SKM-1 treated with dmso at 0.1 percent for 144 hours (cell line): ENCODE results near the gene PPFIBP1.

Experiments used
- DNase-seq: peaks from one replicate; lab custom pipeline; 2025; ENCODE audit not compliant: unreplicated experiment; lab: John Stamatoyannopoulos, UW

PPFIBP1 gene

GRCh38 chr12:27511723-27512045, 12.3 kb upstream of the PPFIBP1 start:
- no peak for DNase-seq

DNA sequence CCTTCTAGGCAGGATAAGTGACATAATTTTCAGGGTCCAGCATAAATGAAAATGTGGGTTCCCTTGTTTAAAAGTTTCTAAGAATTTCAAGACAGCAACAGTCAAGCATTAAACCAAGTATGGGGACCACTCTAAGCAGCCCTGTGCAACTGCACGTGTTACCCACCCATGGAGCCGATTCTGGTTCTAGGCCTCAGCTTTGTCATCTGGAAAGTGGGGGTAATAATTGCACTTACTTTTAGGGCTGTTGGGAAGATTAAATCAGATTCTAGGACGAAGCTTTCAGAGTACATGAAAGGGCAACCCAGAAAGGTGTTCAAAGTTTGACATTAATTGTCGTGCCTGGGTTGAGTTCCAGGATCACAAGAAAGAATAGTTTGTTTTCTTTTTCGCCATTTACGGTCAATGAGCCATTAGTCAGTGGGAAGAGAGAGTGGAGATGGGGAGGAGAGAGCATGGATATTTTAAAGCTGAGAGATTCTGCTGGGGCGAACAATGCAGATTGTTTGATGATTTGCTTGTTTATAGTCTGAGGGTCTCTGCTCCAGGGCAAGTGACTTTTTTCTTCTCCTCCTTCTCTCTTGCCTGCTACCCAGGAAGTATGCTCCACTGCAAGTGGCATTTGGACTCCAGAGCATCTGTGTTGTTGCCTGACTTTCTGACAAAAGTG, 10.7 kb upstream of the PPFIBP1 start:
- DNase-seq, result no peak

GRCh38 chr12:27515671-27516070, 8.3 kb upstream of the PPFIBP1 start:
- DNase-seq, result no peak

DNA sequence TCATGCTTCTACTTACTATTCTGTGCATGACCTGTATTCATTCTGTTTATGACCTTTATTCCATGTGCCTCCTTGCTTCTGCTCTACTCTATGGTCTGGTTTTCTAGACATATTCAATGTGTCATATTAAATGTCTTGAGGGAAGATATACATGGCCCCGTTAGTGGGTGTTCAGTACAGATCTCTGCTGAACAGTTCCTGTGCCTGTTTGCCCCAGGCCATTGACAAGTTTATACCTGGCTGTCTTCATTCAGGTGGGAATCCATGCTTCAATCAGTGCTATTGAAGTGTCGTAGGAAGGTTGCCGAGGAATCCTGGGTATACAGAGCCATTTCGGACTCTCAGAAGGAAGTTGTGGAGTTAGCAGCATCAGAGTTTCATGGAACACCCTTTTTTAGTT, 7.4 kb upstream of the PPFIBP1 start:
- no peak for DNase-seq

GRCh38 chr12:27517546-27517945, 6.5 kb upstream of the PPFIBP1 start:
- DNase-seq, result no peak

GRCh38 chr12:27517961-27518665, 5.9 kb upstream of the PPFIBP1 start:
- DNase-seq, result no peak

DNA sequence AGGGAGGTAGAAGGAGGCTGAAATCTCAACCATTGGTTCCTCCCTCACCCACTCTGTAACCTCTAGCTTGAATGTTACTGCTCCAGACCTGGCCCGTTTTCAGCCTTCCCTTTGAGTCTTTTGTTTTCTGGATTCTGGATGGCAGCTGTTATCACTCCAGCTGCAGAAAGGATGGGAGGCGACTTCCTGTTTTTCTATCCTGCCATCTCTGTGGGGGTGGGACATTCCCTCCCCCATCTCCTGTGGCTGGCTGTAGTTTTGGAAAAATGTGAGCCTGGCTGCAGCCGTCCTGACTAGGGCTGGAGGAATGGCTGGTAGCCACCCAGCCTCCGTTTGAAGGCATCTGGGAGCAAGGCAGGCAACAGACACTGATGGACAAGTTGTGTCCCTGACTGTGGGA, 2.9 kb upstream of the PPFIBP1 start:
- DNase-seq, result no peak

DNA sequence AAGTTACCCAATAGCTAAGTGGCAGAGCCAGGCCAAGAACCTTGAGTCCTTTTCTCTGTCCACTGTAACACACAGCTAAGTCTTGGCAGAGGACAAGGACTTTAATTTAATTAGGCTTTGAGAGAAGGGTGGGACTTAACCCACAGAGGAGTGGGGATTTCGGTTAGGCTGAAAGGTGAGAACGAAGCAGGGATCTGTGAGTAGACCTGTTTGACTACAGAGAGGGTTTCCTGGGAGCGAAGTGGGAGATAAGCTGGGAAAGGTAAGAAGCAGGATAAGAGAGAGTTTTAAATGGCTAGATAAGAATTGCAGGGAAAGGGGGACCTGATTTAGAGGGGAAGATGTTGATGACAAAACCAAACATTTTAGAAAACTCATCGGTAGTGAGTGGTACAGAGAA, 2.0 kb upstream of the PPFIBP1 start:
- no peak for DNase-seq

GRCh38 chr12:27523305-27523641, 733 bp upstream of the PPFIBP1 start:
- no peak for DNase-seq

DNA sequence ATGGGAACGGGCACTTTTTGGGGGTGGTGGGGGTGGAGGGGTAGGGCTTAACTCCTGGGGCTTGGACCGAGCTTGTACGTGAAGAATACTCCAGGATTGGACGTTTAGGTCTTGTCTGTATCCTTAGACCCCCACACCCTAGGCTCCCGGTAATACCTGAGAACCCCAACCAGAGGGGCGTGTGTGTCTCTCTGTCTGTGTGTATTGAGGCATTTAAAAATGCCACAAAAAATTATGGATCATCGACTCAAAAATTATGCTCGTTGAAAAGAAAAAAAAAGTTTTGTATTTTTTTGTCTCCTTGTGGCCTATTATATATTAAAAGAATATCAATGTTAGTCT, 459 bp downstream of the PPFIBP1 start:
- no peak for DNase-seq

- no peak for DNase-seq
Measured at GRCh38 chr12:27524839-27525753, 1.1 kb downstream of the PPFIBP1 start.

- no peak for DNase-seq
Measured at GRCh38 chr12:27527512-27527911, 3.5 kb downstream of the PPFIBP1 start.

GRCh38 chr12:27528788-27529187, 4.8 kb downstream of the PPFIBP1 start:
- no peak for DNase-seq

DNA sequence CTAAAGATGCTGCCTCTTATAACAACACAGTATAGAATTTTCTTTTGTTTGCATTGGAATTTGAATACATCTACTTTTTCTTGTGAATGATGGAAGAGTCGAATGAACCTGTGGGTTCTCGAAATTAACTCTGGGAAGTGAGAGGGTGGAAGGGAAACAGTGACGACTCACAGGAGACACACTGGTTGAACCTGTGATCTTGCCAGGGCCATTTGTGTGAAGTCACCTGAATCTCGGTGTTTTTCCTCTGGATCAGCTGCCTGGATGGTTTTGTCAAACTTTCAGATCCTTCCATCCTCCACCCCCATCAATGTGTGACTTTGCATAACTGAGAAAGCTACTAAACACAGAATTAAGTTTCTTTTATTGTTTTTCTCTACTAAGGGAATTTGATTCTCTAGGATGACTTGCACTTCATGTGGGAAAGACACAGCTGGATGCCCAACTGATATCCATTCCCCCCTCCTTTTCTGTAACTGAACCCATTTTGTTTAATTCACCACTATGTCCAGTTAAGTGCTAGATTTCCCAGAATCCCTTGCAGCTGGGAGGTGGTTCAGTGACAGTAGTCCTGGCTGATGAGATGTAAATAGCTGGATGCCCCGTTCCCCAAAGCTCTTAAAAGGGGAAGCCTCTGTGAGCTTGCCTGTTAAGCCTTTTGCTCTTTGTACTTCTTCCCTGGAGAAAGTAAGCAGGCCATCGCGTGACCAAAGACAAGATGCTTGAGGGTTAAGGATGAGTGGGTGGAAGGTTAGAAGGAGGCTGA, 6.3 kb downstream of the PPFIBP1 start:
- DNase-seq, result no peak

DNA sequence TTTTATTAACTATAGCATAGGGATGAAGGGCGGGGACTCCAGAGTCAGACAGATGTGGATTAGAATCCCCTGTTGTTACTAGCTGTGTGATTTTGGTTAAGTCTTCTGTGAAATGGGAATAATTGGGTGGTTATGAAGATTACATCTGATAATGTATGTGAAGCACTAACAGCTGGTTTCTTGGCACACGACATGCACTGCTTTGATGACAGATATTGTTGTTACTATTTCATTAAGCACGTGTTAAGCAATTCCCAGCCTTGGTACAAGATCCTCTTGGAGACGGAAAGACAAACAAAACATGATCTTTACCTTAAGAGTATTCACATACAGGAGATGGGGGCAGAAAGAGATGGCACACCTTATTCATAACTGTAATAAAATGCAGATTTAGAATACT, 7.9 kb downstream of the PPFIBP1 start:
- no peak for DNase-seq

- DNase-seq, result no peak
Measured at GRCh38 chr12:27534060-27534764, 10.2 kb downstream of the PPFIBP1 start.

DNA sequence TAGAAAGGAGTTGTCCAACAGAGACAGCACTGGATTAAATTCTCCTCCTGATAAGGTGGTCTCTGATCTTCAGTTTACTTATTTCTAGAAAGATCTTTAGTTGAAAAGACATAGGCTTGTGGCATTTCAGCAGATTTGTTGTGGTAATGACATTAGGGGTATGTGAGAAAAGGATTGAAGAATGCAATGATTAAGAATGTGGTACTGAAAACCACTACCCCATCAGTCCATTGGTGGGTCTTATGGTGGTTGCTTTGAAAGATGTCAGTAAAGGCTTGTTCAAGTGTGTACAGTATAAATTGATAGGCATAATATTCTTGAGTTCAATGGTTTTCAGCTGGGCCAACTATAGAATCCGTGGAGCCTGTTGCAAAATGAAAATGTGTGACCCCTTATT, 10.8 kb downstream of the PPFIBP1 start:
- no peak for DNase-seq

DNA sequence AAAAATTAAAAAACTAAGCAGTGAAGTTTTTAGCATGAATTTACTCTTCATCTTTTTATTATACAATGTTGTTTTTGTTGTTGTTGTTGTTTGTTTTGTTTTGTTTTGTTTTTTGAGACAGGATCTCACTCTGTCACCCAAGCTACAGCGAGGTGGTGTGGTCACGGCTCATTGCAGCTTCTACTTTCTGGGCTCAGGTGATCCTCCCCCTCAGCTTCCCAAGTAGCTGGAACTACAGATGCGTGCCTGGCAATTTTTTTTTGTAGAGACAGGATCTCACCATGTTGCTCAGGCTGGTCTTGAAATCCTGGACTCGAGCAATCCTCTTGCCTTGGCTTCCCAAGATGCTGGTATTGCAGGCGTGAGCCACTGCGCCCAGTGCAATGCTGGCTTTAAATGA, 11.3 kb downstream of the PPFIBP1 start:
- no peak for DNase-seq

DNA sequence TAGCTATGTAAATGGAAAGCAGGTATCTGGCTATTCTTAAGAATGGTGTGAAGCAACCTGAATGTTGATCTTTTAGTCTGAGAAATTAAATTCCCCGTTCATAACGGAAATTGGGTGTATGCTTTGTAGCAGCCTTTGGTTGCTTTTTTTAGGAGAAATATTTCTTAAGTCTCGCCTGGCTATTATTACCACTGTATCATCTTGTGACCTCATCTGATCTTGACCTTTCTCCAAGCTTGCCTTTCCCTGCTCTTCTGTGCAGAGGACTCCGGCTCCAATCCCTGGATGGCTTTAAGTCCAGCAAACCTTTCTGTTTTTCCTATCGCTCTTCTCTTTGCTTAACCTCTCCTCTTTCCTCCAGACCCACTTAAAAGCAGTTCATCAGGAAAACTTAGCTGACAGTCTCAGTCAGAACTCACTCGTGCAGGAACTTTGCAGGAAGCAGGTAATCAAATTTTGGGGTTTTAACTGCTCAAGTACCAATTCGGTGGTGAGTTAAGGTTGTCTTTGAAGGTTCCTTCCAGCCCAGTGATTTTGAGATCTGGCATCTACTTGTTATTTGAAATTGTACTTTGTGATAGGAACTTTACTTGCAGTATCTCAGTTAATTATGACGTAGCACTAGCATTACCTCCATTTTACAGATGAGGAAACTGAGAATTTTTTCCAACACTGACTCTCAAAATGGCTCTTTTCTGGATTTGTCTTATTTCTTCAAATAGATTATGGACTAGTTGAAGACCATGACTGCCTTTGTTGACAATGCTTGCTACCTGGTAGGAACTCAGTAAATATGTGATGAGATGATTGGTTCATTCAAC, 14.1 kb downstream of the PPFIBP1 start:
- DNase-seq, result no peak

DNA sequence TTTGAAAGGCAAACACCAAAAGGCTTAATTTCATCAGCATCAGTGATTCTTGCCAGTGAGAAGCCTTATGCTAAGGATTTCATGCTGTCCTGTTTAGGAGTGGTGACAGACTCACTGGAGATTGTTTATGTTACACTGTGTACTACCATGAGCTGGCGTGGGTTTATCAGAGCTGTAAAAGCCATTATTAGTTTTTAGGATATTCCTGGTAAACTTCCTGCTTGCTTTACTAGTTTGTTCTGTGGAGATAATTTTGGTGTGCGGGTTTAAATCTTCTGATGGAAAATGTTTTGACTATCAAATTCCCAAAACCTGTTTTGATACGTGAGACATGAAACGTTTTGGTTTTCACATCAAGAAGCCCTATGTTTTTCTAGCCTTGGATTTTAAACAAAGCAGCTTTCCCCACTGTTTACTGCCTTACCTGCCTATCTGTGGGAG, 15.2 kb downstream of the PPFIBP1 start:
- DNase-seq, result no peak
